K562 (cell line): ENCODE data around the gene MTSS2. TPM values are rescaled to one million over a fixed set of nuclear protein-coding genes. Genes with fewer than 3 reads are reported as not detected.

Source experiments
- ATAC-seq: fragments of 200-7000 bp; cut with Tn5 transposase; 3 replicates; pipeline ENCODE4 v1.9.1; 2020; ENCODE audit warnings: moderate library complexity
- BruUV-seq: library from RNA; stranded (reverse); fragments of 400-500 nt; replicated peaks from 2 replicates; lab custom pipeline; 2021; lab: Mats Ljungman, UMichigan
- CTCF ChIA-PET: fragments of 300-600 bp; formaldehyde crosslinking; extraction: SDS; loops from one replicate; lab custom pipeline; 2021; ENCODE audit warnings: low intra/inter-chr PET ratio; lab: Yijun Ruan, JAX
- POLR2A ChIA-PET: fragments of 300-600, 350-650 bp; sonication (Branson Sonifier 250); formaldehyde crosslinking; extraction: SDS; loops from one replicate; lab custom pipeline; 2021; ENCODE audit warnings: antibody characterized with exemption, inconsistent platforms; lab: Yijun Ruan, JAX
- DNase-seq, 4 experiments: peaks; one replicate each; pipeline versions ENCODE4 v3.0.0 to v3.0.0-alpha.2; 2011 to 2018; ENCODE audit warnings: low spot score in 3 of 4, mixed read lengths in 3 of 4; ENCODE audit errors: extremely low read depth in 1 of 4
- FAIRE-seq: peaks from 2 replicates; lab custom pipeline; 2011; peaks lifted over from hg19 to GRCh38; lab: Jason Lieb, UNC
- H2AFZ ChIP-seq: 2 replicates; pipeline ENCODE4 v1.6.0; 2011; ENCODE audit warnings: low read depth, low read length, control low read depth, inconsistent platforms
- H3K27ac ChIP-seq: fragments of 200-600 bp; 3 replicates; pipeline ENCODE4 v1.8.0; 2011; ENCODE audit warnings: low read depth, mild to moderate bottlenecking, control low read depth, inconsistent platforms, low read length, moderate library complexity, mixed read lengths; ENCODE audit errors: extremely low read depth
- H3K27me3 ChIP-seq, 2 experiments: fragments of 300-600 bp in 1 of 2; 2 replicates in 1 of 2; 3 replicates in 1 of 2; pipeline versions ENCODE4 v1.6.0 to v1.8.0; 2011; ENCODE audit warnings: inconsistent platforms in 2 of 2, low read length in 2 of 2, mild to moderate bottlenecking in 1 of 2, mixed read lengths in 1 of 2, moderate library complexity in 1 of 2; ENCODE audit not compliant: control insufficient read depth in 2 of 2, insufficient read depth in 2 of 2
- H3K36me3 ChIP-seq: fragments of 300-600 bp; 3 replicates; pipeline ENCODE4 v1.8.0; 2011; ENCODE audit warnings: mild to moderate bottlenecking, low read length, inconsistent platforms; ENCODE audit not compliant: control insufficient read depth, insufficient read depth
- H3K4me1 ChIP-seq, 2 experiments: fragments of 200-600 bp in 1 of 2; replicated peaks in 1 of 2; 2 replicates in 1 of 2; 3 replicates in 1 of 2; pipeline versions ENCODE4 v1.5.1 to v1.8.0; 2011; ENCODE audit warnings: inconsistent platforms in 2 of 2, low read length in 2 of 2, mild to moderate bottlenecking in 1 of 2, mixed read lengths in 1 of 2, moderate library complexity in 1 of 2; ENCODE audit not compliant: control insufficient read depth in 2 of 2, insufficient read depth in 2 of 2
- H3K4me2 ChIP-seq: 2 replicates; pipeline ENCODE4 v1.6.1; 2011; ENCODE audit warnings: low read length, control low read depth, inconsistent platforms, mixed read lengths; ENCODE audit not compliant: insufficient read depth
- H3K4me3 ChIP-seq: fragments of 200-600 bp; sonication (generic), shearing (Covaris generic); 2 replicates; pipeline ENCODE4 v1.5.1; 2016; ENCODE audit warnings: control low read depth, inconsistent platforms
- H3K79me2 ChIP-seq: fragments of 200-600 bp; 3 replicates; pipeline ENCODE4 v1.8.0; 2011; ENCODE audit warnings: low read length, inconsistent platforms; ENCODE audit not compliant: control insufficient read depth, insufficient read depth
- H3K9ac ChIP-seq, 2 experiments: 2 replicates each; pipeline versions ENCODE4 v1.6.0 to v1.6.1; 2011; ENCODE audit warnings: low read depth in 2 of 2, low read length in 2 of 2, control low read depth in 1 of 2, inconsistent platforms in 1 of 2, mild to moderate bottlenecking in 1 of 2, mixed read lengths in 1 of 2; ENCODE audit not compliant: insufficient read depth in 1 of 2
- H3K9me1 ChIP-seq: one replicate; pipeline ENCODE4 v1.6.0; 2011; ENCODE audit warnings: inconsistent platforms, mild to moderate bottlenecking, low read length, moderate library complexity; ENCODE audit not compliant: control insufficient read depth, insufficient read depth
- H3K9me3 ChIP-seq: replicated peaks from 2 replicates; pipeline ENCODE4 v1.5.1; 2011; ENCODE audit warnings: low read depth, low read length, inconsistent platforms; ENCODE audit not compliant: control insufficient read depth, insufficient read depth
- H4K20me1 ChIP-seq: replicated peaks from 2 replicates; pipeline ENCODE4 v1.6.1; 2011; ENCODE audit warnings: low read length, inconsistent platforms, mixed read lengths; ENCODE audit not compliant: control insufficient read depth, insufficient read depth
- ARID1B ChIP-seq: fragments of 450-650 bp; IDR thresholded peaks from 2 replicates; pipeline ENCODE4 v1.6.1; 2016; ENCODE audit warnings: antibody characterized with exemption, mild to moderate bottlenecking, inconsistent platforms
- CBFA2T2 ChIP-seq: fragments of 450-650 bp; conservative IDR thresholded peaks from 2 replicates; pipeline ENCODE4 v1.6.1; 2017; ENCODE audit warnings: mild to moderate bottlenecking
- FUS ChIP-seq: fragments of 200-400 bp; formaldehyde crosslinking; optimal IDR thresholded peaks from 2 replicates; pipeline ENCODE3; 2017; ENCODE audit warnings: low read depth, low read length
- HCFC1 ChIP-seq: IDR thresholded peaks from 2 replicates; pipeline ENCODE4 v1.6.1; 2012; ENCODE audit warnings: low read depth, low read length, improper control_type of control experiment
- MAZ ChIP-seq, 2 experiments: fragments of 450-650 bp in 1 of 2; sonication (generic) in 1 of 2; formaldehyde crosslinking; IDR thresholded peaks in 1 of 2; conservative IDR thresholded peaks in 1 of 2; 2 replicates each; pipeline versions ENCODE4 v1.4.0 to v1.5.0; 2020; ENCODE audit warnings: mild to moderate bottlenecking in 1 of 2, missing genetic modification reagents in 1 of 2
- MED1 ChIP-seq: sonication (generic); formaldehyde crosslinking; IDR thresholded peaks from 2 replicates; pipeline ENCODE4 v1.8.1; 2023; ENCODE audit warnings: missing genetic modification reagents, borderline replicate concordance
- NR3C1 ChIP-seq: sonication (generic); formaldehyde crosslinking; IDR thresholded peaks from 2 replicates; pipeline ENCODE4 v1.8.1; 2022; ENCODE audit warnings: missing genetic modification reagents
- PATZ1 ChIP-seq: fragments of 250-450 bp; sonication (Bioruptor Pico); IDR thresholded peaks from 2 replicates; pipeline ENCODE4 v1.5.0; 2020; ENCODE audit warnings: mild to moderate bottlenecking, borderline replicate concordance
- PHF21A ChIP-seq: fragments of 450-650 bp; IDR thresholded peaks from 2 replicates; pipeline ENCODE4 v1.6.1; 2017; ENCODE audit warnings: low read depth, borderline replicate concordance
- SUPT5H ChIP-seq: fragments of 450-650 bp; IDR thresholded peaks from 2 replicates; pipeline ENCODE4 v1.6.1; 2016
- ZKSCAN8 ChIP-seq: fragments of 200-800 bp; sonication (Bioruptor generic); IDR thresholded peaks from 2 replicates; pipeline ENCODE4 v1.6.1; 2016; ENCODE audit warnings: missing genetic modification characterization, missing compliant biosample characterization
- ZNF134 ChIP-seq: fragments of 250-450 bp; sonication (Bioruptor Pico); conservative IDR thresholded peaks from 2 replicates; pipeline ENCODE4 v1.4.0; 2020
- ZNF511 ChIP-seq: sonication (generic); formaldehyde crosslinking; IDR thresholded peaks from 2 replicates; pipeline ENCODE4 v1.8.0; 2022; ENCODE audit warnings: mild to moderate bottlenecking, missing genetic modification reagents
- whole genome bisulfite sequencing: fragments of 100-300 bp; shearing (Covaris generic); methylation state at CpG from one replicate; pipeline ENCODE4 v1.1.6; 2016; ENCODE audit warnings: low coverage, mixed read lengths; ENCODE audit not compliant: insufficient coverage; ENCODE audit errors: missing lambda C conversion rate; 5-methylcytosine and 5-hydroxymethylcytosine counted together
- in situ Hi-C: fragments of 300-500 bp; cut with MboI; formaldehyde crosslinking; loops from 4 replicates; pipeline ENCODE4 v1.15.0; 2018; ENCODE audit warnings: inconsistent platforms, mixed read lengths
- intact Hi-C: fragments of 100-400 bp; cut with micrococcal nuclease; formaldehyde crosslinking; loops from 2 replicates; pipeline ENCODE4 v1.14.2; 2022
- polyA plus RNA-seq, 8 experiments: library from polyadenylated mRNA; depleted of rRNA in 4 of 8; stranded (reverse) in 5 of 8; unstranded in 3 of 8; fragments of >200 nt; fragmentation: Nextera tagmentation in 2 of 8; fragmentation: Illumina TruSeq in 1 of 8; extraction: Ambion mirVana in 2 of 8; extraction: Trizol in 1 of 8; gene quantifications; 2 replicates each; pipeline versions ENCODE4 v1.2.1 to v1.2.3, GENCODE V29; 2011 to 2014; ENCODE audit warnings: inconsistent platforms in 1 of 8, missing spikeins in 1 of 8
- total RNA-seq, 7 experiments: library from RNA; depleted of rRNA in 6 of 7; stranded (reverse); fragments of >200 nt in 6 of 7; fragmentation: Illumina TruSeq in 2 of 7; extraction: Trizol in 2 of 7; gene quantifications; 2 replicates each; pipeline versions ENCODE4 v1.2.1 to v1.2.3, GENCODE V29; 2011 to 2021; ENCODE audit warnings: low replicate concordance in 1 of 7
- TF ChIP-seq, protein P1 (sequence below): fragments of 250-450 bp; sonication (Bioruptor Pico); IDR thresholded peaks from 2 replicates; pipeline ENCODE4 v1.8.0; 2022; ENCODE audit warnings: inconsistent platforms, mild to moderate bottlenecking, moderate library complexity, borderline replicate concordance

The MTSS2 gene
- total and polyA plus RNA-seq, 9 of the 15 experiments (the other 6 are each of a cell fraction or from before 2014, with no cell fraction given): 0.11 to 60.3 (median 16.9) TPM

GRCh38 chr16:70665113-70665694 lies 20.6 kb downstream of the MTSS2 start:
- Histone ChIP-seq H2AFZ (no peak overlapping the region), H3K9me1 (no peaks in the 10 kb centered on the region), H3K27me3 (no peaks in the 10 kb centered on the region), H3K79me2 (no peaks in the 10 kb centered on the region), H3K4me1 (peaks cover 0 to 28% of the 10 kb centered on the region in 2 experiments; a peak in 2 of 5 replicates), H3K9me3 (no peaks in the 10 kb centered on the region), H3K9ac (no peak overlapping the region), H3K4me3 (no peak overlapping the region), H3K36me3 (peaks cover 69% of the 10 kb centered on the region), H4K20me1 (no peaks in the 10 kb centered on the region), H3K27ac (no peak overlapping the region), H3K4me2 (no peak overlapping the region)
- intact Hi-C loops: no loop called here
- DNase-seq: no peak
- in situ Hi-C loops: no loop called here
- ChIA-PET POLR2A (interaction anchor here (0.6 to 1.2 kb wide), 4 partner anchors 8 to 168 kb away, joined by 3 to 5 read pairs (median 4); no protein-coding TSS in a partner anchor), CTCF (no interaction called here)
- ATAC-seq: no peak
- WGBS: 97% methylated on average over 9 of the region's 14 CpGs
- TF ChIP-seq NR3C1 (CRISPR knock-in tag) (no peak), ARID1B (no peak), MED1 (CRISPR knock-in tag) (no peak), ZNF511 (CRISPR knock-in tag) (no peak), CBFA2T2 (no peak), ZNF134 (CRISPR knock-in tag) (no peak), MAZ (CRISPR knock-in tag; conservative IDR thresholded peaks at IDR 0.05 in 1 of 2, IDR thresholded peaks at IDR 0.05 in 1 of 2) (no peak), PATZ1 (CRISPR knock-in tag) (no peak), HCFC1 (no peak), ZKSCAN8 (CRISPR knock-in tag) (no peak), SUPT5H (no peak), PHF21A (no peak), FUS (no peak)
- TF ChIP-seq, protein P1, sequence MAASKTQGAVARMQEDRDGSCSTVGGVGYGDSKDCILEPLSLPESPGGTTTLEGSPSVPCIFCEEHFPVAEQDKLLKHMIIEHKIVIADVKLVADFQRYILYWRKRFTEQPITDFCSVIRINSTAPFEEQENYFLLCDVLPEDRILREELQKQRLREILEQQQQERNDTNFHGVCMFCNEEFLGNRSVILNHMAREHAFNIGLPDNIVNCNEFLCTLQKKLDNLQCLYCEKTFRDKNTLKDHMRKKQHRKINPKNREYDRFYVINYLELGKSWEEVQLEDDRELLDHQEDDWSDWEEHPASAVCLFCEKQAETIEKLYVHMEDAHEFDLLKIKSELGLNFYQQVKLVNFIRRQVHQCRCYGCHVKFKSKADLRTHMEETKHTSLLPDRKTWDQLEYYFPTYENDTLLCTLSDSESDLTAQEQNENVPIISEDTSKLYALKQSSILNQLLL (CRISPR knock-in tag): no peak
- no TSS peak for BruUV-seq
- FAIRE-seq: no peak
